ENCODE results near the gene JAKMIP1.

DNA sequence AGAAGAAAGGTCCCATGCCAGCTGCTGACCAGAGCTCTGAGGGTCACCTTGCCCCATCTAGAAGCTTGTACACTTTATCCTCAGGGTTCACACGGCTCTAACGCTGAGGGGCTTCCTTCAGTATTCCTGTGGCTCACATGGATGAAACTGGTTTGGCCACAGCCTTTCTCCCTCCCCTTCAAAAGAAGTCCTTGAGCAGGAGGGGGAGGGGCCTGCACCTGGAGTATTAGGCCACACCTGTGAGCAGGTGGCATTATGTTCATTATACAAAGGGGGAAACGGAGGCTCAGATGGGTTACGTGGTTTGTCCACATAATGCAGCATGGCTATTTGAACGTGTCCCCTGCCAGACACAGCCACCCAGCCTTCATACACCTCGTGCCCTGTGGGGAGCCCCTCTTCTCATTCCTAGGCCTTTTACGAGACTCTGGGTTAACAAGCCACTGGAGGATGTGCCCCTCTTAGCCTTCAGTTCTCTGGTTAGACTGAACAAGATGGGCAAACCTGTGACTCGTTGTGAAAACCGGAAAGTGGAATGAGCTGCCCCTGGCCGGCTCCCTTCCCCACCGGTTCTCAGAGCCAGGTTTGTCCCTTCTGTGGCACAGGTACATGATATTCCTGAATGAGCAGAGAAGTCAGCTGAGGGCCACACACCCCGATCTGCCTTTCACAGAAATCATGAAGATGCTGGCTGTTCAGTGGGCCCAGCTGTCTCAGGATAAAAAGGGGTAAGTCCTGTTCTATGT, 27.2 kb upstream of the JAKMIP1 start:
- TF ChIP-seq YY1 (IDR thresholded peaks at IDR 0.05; ENCODE audit: insufficient read depth, insufficient read length), result no peak
- no peak for TF ChIP-seq ZNF274 (IDR thresholded peaks at IDR 0.05; ENCODE audit: low read depth, low read length)
- TF ChIP-seq SUZ12 (IDR thresholded peaks at IDR 0.05; ENCODE audit: extremely low read depth, insufficient read depth, insufficient read length), result no peak

Data from NT2/D1 (cell line).